Measurements from ENCODE around the gene GARNL3.
A peak's percentile ranks its signal among the peaks of the same experiment; 100 is the strongest.

The GARNL3 gene

DNA sequence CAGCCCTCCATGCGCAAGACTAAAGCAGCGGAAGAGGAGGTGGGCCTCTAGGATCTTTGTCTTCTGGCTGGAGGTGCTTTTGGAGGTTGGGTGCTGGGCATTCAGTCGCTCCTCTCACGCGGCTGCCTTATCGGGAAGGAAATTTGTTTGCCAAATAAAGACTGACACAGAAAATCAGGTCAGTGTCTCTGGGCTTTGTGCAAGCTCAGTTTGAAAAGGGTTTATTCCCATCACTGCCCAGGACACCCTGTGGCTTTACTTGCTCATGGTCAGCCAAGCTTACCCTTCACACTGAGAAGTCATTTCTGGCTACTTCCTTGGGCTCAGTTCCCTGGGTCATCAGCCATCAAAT lies 142.9 kb downstream of the GARNL3 start:
- no peak for DNase-seq

DNA sequence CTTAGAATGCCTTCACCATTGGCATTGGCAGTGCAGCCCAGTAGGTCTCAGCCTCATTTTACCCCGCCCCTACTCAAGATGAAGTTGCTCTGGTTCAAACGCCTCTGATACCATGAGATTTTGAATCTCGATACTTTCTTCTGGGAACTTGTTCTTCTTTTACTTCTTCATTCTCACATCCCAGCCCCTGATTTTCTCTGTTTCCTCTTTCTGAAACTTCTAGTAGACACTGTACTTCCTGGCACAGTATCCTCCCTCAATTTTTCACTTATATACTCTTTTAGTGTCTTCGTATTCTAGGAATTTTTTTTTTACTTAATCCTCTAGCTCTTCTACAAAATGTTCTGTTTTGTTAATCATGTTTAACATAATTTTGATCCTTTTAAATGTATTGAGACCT lies 146.5 kb downstream of the GARNL3 start:
- DNase-seq, result no peak

DNA sequence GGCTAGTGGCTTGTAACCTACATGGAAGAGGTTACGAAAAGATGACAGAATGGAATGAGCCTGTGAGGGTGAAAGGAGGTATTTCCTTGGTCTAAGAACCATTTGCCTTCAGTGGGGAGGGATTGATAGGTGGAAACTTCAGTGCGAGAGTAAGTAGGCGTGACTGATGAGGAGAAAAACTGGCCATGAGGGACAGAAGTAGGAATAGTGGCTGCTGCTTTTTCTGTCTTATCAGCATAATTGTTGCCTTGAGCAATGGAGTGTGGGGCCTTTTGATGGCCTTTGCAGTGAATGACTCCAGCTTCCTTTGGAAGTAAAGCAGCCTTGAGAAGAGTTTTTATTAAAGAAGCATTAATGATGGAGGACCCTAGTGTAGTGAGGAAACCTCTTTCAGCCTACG lies 150.6 kb downstream of the GARNL3 start:
- DNase-seq, result no peak

DNA sequence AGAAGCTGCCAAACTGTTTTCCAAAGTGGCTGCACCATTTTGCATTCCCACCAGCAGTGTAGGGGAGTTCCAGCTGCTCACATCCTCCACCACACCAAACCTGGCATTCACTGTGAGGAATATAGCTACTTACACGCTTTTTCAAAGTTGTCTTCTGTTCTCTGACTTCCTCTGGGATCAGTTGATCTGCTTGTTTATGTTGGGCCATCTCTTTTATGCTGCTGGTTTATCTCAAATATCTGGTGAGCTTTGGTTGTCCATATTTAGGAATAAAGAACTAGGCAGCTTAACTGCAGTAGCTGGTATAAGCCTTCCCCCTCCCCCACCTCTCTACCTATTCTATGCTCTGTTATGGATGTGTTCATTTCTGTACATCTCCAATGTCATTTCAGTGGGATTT lies 151.1 kb downstream of the GARNL3 start:
- DNase-seq, result no peak

DNA sequence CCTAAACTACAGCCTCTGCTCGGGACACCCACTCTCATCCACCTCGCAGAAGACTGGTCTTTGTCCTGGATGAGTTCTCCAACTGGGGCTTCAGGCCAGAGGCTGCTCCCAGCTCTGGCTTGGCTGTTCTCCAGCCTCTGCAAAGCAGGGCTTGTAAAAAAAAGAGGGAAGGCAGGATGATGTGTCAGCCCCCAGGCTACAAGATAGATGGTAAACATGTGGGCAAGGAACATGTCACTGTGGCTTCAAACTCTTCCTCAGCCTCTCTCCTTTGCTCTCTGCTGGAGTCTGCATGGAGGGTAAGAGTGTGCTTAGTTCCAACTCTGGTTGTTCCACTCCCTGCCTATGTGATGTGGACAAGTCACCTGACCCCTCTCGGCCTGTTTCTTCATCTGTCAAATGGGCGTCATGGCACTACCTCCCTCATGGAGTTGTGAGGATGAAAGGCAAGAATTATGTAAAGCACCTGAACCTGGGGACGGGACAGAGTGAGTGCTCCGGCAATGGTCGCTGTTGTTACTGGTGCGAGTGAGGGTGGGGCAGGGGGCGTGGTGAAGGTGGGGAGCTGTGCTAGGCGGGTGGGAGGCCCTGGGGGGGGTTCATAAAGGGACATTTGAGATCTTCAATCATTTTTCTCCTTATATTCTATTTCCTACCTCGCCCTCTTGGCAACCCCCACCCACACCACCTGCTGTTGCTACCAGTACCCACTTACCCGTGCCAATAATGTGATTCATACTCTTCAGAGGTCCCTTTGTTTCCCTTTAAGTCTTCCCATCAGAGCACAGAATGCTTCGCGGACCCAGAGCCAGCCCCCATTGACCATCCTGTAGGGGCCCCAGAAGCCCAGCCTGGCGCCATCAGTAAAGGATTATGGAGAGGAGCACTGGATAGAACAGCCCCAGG lies 152.8 kb downstream of the GARNL3 start:
- no peak for DNase-seq

DNA sequence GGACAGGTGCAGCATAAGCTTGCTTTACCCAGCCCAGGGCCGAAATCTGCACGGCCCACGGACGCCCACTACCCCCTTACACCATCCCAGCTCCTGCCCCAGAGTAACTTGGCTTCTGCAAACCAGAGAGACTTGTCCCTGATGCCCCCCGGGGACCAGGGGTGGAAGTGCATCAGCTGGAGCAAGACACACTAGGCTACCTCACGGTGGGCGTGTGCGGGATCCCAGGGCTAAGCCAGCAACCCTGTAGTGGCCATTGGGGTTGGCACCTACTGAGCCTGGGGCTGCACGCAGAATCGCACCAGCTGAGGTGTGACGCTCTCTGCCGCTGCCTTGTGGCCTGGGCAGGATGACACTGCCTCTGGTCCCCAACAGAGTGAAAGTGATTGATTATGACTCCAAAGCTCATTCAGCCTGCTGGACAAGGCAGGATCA lies 153.5 kb downstream of the GARNL3 start:
- peak; percentile 44 for DNase-seq

DNA sequence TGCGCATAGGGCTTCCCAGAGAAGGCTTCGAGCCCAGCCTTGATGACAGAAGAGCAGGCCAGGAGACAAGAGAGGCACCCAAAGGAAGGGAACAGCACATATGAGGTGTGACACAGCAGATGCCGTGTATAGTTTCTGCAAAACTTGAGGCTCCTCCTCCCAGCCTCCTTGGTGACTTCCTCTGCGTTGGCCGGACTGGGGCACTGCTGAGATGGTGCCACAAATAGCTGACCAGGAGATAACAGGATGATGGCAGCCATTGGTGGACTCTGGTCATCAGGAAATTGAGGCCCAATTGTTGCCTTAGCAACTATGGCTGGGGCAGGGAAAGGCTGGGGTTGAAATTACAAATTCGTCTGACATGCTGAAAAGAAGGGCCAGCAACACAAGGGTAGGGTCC lies 154.8 kb downstream of the GARNL3 start:
- DNase-seq, result no peak

DNA sequence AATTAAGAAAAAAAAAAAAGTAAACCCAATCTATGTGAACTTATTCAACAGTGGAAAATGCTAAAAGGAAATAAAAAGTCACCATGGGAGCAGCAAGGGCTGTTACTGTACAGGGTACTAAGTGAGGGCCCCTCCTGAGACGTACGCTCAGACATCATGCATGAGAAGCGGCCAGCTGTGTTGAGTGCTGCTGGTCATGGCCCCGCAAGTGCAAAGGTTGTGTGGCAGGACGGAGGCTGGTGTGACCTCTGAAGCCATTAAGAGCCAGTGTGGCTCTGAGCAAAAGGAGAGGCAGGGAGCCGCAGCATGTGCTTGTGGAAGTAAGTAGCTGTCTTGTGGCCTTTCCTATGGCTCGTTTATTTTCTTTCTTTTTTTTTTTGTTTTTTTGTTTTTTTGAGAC lies 156.5 kb downstream of the GARNL3 start:
- no peak for DNase-seq

DNA sequence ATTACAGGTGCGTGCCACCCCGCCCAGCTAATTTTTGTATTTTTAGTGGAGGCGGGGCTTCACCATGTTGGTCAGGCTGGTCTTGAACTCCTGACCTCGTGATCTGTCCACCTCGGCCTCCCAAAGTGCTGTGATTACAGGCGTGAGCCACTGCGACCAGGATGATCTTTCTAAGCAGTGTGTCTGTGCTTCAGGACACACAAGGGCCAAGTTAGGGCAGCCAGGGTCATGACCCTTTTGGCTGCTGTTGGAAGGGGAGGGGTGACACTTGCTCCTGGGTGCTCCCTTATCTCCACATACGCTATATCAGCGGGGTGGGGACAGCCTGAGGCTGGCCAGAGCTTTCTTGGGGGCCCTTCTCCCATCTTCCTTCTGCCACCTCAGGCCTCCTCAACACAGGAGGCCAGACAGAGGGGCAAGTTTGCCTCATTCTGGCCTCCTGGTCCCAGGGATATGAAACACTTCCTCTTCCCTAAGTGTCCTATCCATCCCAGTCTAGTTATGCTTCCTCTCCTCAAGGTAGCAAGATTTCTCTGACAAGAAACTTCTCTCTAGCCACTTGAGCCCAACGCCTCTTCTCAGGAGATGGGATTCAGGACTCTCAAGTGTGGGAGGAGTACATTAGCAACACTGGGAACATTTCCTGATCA lies 157.7 kb downstream of the GARNL3 start:
- DNase-seq, result no peak

DNA sequence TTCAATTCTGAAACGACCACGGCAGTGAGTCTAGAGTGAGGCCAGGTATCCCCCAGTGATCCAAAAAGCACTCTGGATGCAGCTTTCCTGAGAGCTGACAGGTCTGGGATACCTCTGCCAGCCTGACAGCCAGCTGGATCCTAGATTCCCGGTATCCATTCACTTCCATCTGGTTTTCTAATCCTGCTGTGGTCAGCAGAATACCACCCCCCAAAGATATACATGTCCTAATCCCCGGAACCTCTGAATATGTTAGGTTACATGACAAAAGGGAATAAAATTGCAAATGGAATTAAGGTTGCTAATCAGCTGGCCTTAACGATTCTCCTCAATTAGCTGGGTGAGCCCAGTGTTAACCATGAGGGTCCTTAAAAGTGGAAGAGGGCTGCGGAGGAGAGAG lies 158.2 kb downstream of the GARNL3 start:
- DNase-seq, result no peak

DNA sequence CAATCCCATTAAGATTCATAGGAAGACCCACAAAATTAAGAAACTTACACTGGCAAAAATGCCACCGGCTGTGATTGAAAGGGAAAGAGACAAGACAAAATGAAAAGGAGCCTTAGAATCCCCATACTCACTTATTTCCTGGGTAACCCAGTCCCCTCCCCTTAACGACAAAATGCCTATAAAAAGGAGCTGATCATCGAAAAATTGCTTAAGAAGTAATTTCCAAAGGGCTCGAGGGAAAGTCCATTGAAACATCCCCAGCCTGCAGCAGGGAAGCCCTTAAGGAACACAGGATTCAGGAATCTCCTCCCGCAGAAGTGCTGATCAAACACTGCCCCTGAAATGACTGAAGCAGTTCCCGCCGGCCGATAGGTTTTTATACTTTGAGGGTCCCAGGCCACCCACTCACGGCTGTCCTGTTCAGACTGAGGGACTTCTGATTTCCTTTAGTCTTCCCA lies 158.9 kb downstream of the GARNL3 start:
- no peak for DNase-seq

DNA sequence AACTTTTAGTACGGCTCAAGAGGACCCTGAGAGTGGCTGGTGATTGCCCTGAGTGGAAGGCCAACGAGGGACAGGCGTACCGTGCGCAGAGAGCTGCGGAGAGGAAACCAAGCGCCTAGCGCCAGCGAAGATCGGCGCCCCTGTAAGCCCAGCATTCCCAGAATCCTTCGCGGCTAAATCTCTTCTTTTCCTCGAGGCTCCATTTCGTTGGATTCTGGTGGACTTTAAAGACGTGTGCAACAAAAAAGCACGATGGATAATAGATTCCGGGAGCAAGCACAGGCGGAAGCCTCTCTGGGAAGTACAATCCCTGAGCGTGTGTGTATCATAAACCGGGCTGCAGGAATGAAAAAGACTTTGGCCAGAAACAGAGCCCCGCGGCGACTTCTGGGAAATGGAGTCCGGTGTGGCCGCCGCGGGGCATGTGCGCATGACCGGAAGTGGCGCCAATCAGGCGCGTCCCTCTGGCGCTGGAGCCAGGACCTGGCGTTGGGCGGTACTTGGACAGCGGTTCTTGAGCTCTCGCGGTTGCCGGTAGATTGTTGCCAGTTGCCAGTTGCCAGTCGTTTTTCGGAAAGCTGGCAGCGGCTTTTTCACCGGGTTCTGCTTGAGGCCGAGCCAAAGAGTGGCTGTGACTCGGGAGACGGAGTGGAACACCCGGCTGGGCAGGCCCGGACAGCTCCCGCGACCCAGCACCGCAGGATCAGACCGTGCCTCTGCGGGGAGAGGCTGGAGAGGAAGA lies 159.5 kb downstream of the GARNL3 start, which contains the start of gene ZNF79:
Gene ZNF79, plus strand, starts transcription at position 449 of the 742 bp plus-strand sequence. CDS start 406 bp downstream, outside the sequence.
- peak; percentile 94 for DNase-seq

DNA sequence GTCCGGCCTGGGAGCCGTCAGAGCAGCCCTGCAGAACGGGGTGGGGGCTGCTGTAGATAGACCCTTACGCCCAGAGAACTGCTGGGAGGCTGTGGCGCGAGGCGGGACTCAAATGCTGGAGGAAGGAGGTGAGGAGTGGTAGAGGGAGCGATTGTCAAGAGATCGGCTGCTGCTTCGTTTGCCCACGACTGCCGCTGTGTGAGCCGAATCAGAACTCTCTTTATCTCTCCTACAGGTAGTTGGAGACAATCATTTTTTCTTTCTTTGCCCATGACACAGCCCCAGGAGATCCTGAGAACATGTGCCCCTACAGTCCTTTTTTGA lies 160.1 kb downstream of the GARNL3 start:
- DNase-seq, result peak; percentile 33

DNA sequence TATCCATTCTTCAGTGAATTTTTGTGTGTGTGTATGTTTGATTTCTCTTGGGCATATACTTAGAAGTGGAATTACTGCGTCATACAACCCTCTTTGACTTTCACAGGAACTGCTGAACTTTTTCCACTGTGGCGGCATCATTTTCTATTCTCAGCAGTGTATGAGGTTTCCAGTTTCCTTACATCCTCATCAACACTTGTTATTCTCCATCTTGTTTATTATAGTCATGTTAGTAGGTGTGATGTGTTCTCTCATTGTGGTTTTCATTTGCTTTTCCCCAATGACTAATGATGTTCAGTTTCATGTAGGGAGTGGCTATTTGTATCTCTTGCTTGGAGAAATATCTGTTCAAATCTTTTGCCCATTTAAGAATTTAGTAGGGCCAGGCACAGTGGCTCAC lies 162.2 kb downstream of the GARNL3 start:
- peak; percentile 83 for DNase-seq

DNA sequence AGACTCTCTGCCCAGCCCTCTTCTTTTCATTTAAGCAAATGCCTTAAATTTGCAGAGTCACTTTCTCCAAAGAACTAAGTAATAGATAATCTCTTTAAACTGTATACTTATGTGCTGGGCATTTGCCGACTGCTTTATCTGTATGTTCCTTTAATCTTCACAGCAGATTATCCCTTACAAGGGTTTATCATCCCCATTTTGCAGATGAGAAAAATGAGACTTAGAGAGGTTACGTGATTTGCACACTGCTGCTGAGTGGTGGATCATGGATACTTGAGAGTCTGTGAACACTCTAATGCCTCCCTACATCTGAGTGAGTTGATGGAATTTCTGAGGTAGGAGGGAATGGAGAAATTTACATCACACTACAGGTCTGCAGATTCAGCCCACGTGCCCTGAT lies 163.8 kb downstream of the GARNL3 start:
- no peak for DNase-seq

DNA sequence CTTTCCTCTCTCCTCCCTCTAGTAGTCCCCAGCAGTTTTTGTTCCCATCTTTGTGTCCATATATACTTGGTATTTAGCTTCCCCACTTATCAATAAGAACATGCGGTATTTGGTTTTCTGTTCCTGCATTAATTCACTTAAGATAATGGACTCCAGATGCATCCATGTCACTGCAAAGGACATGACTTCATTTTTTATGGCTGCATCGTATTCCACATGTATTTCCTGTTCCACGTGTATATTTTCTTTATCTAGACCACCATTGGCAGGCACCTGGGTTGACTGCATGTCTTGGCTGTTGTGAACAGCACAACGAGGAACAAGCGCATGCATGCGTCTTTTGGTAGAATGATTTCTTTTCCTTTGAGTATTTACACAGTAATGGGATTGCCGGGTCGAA lies 165.8 kb downstream of the GARNL3 start:
- no peak for DNase-seq

DNA sequence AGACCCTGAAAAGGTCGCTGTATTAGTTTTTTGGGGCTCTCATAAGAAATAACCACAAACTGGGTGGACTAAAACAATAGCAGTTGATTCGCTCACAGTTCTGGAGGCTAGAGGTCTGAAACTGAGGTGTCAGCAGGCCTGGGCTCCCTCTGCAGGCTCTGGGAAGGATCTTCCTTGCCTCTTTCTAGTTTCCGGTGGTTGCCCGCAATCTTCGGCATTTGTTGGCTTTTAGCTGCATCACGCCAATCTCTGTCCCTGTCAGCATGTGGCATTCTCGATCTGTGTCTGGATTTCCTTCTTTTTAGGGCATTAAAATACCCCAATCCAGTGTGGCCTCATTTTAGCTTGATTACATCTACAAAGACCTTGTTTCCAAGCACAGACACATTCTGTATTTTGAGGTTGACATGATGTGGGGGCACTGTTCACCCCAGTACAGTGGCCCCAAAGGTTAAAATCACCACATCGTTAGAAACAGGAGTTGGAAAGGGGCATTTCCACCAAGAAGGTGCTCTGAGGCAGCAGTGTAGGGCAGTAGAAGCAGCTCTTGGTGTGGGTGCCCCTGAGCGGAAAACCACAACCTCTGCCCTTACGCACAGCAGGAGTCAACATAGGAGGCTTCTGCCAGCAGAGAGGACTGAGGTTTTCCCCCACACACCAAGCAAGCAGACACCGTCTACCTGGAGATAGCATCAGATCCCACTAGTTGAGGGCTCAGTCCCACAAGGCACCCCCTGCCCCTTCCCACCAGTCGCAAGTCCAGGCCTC lies 173.1 kb downstream of the GARNL3 start:
- peak; percentile 65 for DNase-seq

DNA sequence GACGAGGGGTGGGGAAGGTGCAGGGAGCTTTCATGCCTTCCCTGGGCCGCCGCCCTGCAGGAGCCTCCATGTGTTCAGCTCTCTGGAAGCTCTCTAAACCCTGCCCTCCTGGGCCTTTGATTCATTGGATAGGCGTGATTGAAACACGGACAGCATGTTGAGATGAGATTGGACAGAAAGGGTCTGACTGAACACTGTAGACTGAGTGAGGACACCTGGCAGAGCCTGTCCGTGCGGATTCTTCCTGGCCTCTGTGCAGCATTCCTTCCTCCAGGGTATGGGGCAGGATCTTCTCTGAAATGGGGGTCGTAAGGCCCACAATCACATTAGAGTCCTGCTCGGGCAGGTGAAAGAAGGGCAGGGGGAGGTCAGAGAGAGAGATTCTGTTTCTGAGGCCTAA lies 173.8 kb downstream of the GARNL3 start:
- no peak for DNase-seq

All from activated CD4-positive, alpha-beta T cell treated with anti-CD3 and anti-CD28 coated beads, Interleukin-2, amount 50 U/mL, for 16 hours (primary cell).